ENCODE results near the gene USP5.

DNA sequence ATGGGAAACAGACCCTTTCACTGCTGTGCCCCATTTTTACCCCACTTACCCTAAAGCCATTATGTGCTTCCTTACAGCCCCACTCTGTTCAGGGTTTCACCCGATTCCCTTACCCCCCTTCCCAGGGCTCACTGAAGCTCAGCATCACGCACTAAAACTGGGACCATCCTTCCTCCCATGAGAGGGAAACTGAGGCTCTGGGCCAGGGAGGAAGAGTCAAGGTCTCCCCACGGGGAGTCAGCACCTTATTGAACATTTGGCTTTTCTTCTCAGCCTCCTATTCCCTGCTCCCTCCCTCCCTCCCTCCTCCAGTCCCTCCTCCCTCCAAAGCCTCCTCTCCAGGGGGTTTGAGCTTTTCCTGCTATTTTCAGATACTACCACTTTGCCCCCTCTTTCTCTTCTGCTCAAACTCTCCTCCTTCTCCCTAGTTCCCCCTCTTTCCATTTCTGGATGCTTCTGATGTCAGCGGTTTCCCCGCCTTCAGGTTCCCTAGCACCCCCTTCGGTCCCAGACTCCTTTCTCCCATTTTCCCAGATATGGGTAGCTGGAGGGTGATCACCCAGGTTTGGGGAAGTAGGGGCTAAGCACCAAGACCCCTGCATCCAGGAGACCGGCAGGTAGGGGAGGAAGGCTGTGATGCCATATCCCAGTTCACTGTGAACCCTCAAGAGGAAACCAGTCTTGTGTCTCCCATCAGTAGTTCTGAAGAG, 29.4 kb upstream of the USP5 start:
- TF ChIP-seq, protein P1, sequence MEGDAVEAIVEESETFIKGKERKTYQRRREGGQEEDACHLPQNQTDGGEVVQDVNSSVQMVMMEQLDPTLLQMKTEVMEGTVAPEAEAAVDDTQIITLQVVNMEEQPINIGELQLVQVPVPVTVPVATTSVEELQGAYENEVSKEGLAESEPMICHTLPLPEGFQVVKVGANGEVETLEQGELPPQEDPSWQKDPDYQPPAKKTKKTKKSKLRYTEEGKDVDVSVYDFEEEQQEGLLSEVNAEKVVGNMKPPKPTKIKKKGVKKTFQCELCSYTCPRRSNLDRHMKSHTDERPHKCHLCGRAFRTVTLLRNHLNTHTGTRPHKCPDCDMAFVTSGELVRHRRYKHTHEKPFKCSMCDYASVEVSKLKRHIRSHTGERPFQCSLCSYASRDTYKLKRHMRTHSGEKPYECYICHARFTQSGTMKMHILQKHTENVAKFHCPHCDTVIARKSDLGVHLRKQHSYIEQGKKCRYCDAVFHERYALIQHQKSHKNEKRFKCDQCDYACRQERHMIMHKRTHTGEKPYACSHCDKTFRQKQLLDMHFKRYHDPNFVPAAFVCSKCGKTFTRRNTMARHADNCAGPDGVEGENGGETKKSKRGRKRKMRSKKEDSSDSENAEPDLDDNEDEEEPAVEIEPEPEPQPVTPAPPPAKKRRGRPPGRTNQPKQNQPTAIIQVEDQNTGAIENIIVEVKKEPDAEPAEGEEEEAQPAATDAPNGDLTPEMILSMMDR (IDR thresholded peaks at IDR 0.05), result no peak
- TF ChIP-seq POLR2A (IDR thresholded peaks at IDR 0.05) (no peak), POLR2AphosphoS5 (IDR thresholded peaks at IDR 0.05) (no peak)
